Measurements from ENCODE around the gene RNF148. TPM values are rescaled to one million over a fixed set of nuclear protein-coding genes. Genes with fewer than 3 reads are reported as not detected.

Gene RNF148
- total and polyA plus RNA-seq, 9 of the 15 experiments (the other 6 are each of a cell fraction or from before 2014, with no cell fraction given), result not detected

GRCh38 chr7:122692769-122693309 lies 9.9 kb downstream of the RNF148 start:
- WGBS (ENCODE audit: insufficient coverage, low coverage, missing lambda C conversion rate), result 4% methylated on average over 3 of the region's 3 CpGs

More at GRCh38 chr7:122692769-122693309, 9.9 kb downstream of the RNF148 start:
- no peaks in the 10 kb centered on the region for H3K79me2 ChIP-seq (ENCODE audit: control insufficient read depth, insufficient read depth, low read length)
- H3K4me2 ChIP-seq (ENCODE audit: insufficient read depth, low read length), result no peak overlapping the region
- no peak overlapping the region for H3K9ac ChIP-seq (ENCODE audit: insufficient read depth in 1 of 2, low read depth in 2 of 2, low read length in 2 of 2)
- no peaks in the 10 kb centered on the region for H3K27me3 ChIP-seq (ENCODE audit: control insufficient read depth in 2 of 2, insufficient read depth in 2 of 2, low read length in 2 of 2)
- H2AFZ ChIP-seq (ENCODE audit: low read depth, low read length), result no peak overlapping the region
- H3K9me3 ChIP-seq (replicated peaks; ENCODE audit: control insufficient read depth, insufficient read depth, low read depth, low read length), result no peaks in the 10 kb centered on the region; the same call in 1 of the 2 replicates
- FAIRE-seq (no peak), ATAC-seq (no peak), DNase-seq (ENCODE audit: extremely low read depth in 1 of 4, low spot score in 3 of 4) (no peak)
- ChIA-PET CTCF (ENCODE audit: low intra/inter-chr PET ratio) (no interaction called here), POLR2A (no interaction called here)
- intact Hi-C loops (cut with micrococcal nuclease) (no loop called here), in situ Hi-C loops (cut with MboI) (no loop called here)
- BruUV-seq (replicated peaks), result no TSS peak
- H3K4me3 ChIP-seq, result no peak overlapping the region
- H3K36me3 ChIP-seq (ENCODE audit: control insufficient read depth, insufficient read depth, low read length), result no peaks in the 10 kb centered on the region
- H4K20me1 ChIP-seq (replicated peaks; ENCODE audit: control insufficient read depth, insufficient read depth, low read length), result no peaks in the 10 kb centered on the region
- no peaks in the 10 kb centered on the region for H3K9me1 ChIP-seq (ENCODE audit: control insufficient read depth, insufficient read depth, low read length)
- H3K4me1 ChIP-seq (replicated peaks in 1 of 2; ENCODE audit: control insufficient read depth in 2 of 2, insufficient read depth in 2 of 2, low read length in 2 of 2), result no peaks in the 10 kb centered on the region
- TF ChIP-seq ZNF79 (CRISPR knock-in tag; IDR thresholded peaks at IDR 0.05; ENCODE audit: low read depth) (no peak), ZNF311 (CRISPR knock-in tag; IDR thresholded peaks at IDR 0.05) (peak; percentile 80), BCL6 (CRISPR knock-in tag; IDR thresholded peaks at IDR 0.05) (no peak), ESRRA (IDR thresholded peaks at IDR 0.05; ENCODE audit: borderline replicate concordance, low read depth) (no peak), MAFK (IDR thresholded peaks at IDR 0.05; ENCODE audit: low read length) (peak; percentile 23; the same call in 1 of the 2 replicates), GABPB1 (CRISPR knock-in tag; IDR thresholded peaks at IDR 0.05) (no peak), NFE2 (IDR thresholded peaks at IDR 0.05; ENCODE audit: low read depth) (peak; percentile 62), BACH1 (tag; IDR thresholded peaks at IDR 0.05) (peak; percentile 72), MAFG (tag; conservative IDR thresholded peaks at IDR 0.05) (peak; percentile 65), ZNF121 (CRISPR knock-in tag; conservative IDR thresholded peaks at IDR 0.05) (no peak), CREB3 (tag; conservative IDR thresholded peaks at IDR 0.05; ENCODE audit: low read depth) (0 out of 2 replicates have a peak, but pooled peaks have one; percentile 52), C11orf30 (IDR thresholded peaks at IDR 0.05; ENCODE audit: low read depth) (peak; percentile 38; the same call in 1 of the 2 replicates), NFE2L1 (tag; IDR thresholded peaks at IDR 0.05; ENCODE audit: borderline replicate concordance, low read depth) (peak; percentile 42; the same call in 1 of the 2 replicates), CBX2 (IDR thresholded peaks at IDR 0.05; ENCODE audit: insufficient read depth, low read length, poor library complexity, severe bottlenecking) (no peak), BRD9 (IDR thresholded peaks at IDR 0.05; ENCODE audit: low read depth, partially characterized antibody) (no peak), TSC22D4 (tag; IDR thresholded peaks at IDR 0.05) (no peak)
- TF ChIP-seq, protein P1, sequence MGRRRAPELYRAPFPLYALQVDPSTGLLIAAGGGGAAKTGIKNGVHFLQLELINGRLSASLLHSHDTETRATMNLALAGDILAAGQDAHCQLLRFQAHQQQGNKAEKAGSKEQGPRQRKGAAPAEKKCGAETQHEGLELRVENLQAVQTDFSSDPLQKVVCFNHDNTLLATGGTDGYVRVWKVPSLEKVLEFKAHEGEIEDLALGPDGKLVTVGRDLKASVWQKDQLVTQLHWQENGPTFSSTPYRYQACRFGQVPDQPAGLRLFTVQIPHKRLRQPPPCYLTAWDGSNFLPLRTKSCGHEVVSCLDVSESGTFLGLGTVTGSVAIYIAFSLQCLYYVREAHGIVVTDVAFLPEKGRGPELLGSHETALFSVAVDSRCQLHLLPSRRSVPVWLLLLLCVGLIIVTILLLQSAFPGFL (CRISPR knock-in tag; IDR thresholded peaks at IDR 0.05), result no peak
- TF ChIP-seq, protein P2, sequence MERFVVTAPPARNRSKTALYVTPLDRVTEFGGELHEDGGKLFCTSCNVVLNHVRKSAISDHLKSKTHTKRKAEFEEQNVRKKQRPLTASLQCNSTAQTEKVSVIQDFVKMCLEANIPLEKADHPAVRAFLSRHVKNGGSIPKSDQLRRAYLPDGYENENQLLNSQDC (CRISPR knock-in tag; IDR thresholded peaks at IDR 0.05), result no peak
- no peak overlapping the region for H3K27ac ChIP-seq (ENCODE audit: extremely low read depth, low read depth, low read length)
